Measurements from ENCODE around the gene ERO1B. TPM values are rescaled to one million over a fixed set of nuclear protein-coding genes. Genes with fewer than 3 reads are reported as not detected.

Gene ERO1B
- total and polyA plus RNA-seq, 2 of the 13 experiments (the other 11 are each of a cell fraction or from before 2014, with no cell fraction given) = 1.6 to 2.1 TPM

DNA sequence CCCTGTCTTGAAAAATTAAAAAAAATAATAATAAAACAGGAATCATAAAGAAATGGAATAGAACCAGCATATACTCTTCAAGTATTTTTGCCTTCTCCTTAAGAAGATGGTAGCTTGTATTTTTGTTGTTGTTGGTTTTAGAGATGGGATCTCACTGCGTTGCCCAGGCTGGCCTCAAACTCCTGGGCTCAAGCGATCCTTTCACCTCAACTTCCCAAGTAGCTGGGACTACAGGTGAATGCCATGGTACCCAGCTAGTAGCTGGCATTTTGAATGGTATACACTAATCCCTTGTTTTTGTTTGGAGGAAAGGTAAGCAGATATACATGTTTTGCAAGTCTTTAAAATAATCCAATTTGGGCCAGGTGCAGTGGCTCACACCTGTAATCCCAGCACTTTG is 34.7 kb upstream of the ERO1B start:
- H3K79me2 ChIP-seq (ENCODE audit: insufficient read depth, low read length) = no peaks in the 10 kb centered on the region
- no peaks in the 10 kb centered on the region for H3K36me3 ChIP-seq (replicated peaks in 1 of 2; ENCODE audit: control insufficient read depth in 1 of 2, insufficient read depth in 2 of 2, low read length in 2 of 2)
- H3K9me3 ChIP-seq (ENCODE audit: low read length) = no peaks in the 10 kb centered on the region
- H3K4me2 ChIP-seq (ENCODE audit: low read depth, low read length) = no peak overlapping the region
- ATAC-seq = no peak
- no peaks in the 10 kb centered on the region for H4K20me1 ChIP-seq (ENCODE audit: insufficient read depth, low read length)
- no peak for FAIRE-seq
- 30% methylated on average over 2 of the region's 2 CpGs for WGBS (ENCODE audit: low lambda C conversion rate)
- no TSS peak for BruUV-seq (replicated peaks)
- intact Hi-C loops (cut with micrococcal nuclease; ENCODE audit: unreplicated experiment) = no loop called here
- no peaks in the 10 kb centered on the region for H3K4me1 ChIP-seq (ENCODE audit: insufficient read depth, low read length)
- in situ Hi-C loops (cut with HindIII; ENCODE audit: extremely low pct_ligation_motif_present, low pct_unique_long_range_greater_than_20kb) = no loop called here
- no peaks in the 10 kb centered on the region; a peak in 1 of 5 replicates for H3K27me3 ChIP-seq (ENCODE audit: control insufficient read depth in 1 of 2, insufficient read depth in 2 of 2, low read length in 2 of 2)
- POLR2A ChIA-PET = no interaction called here
- no peak overlapping the region for H3K4me3 ChIP-seq (replicated peaks in 1 of 3; ENCODE audit: insufficient read depth in 1 of 3, low read depth in 2 of 3, low read length in 3 of 3)
- DNase-seq (ENCODE audit: low spot score) = no peak
- no peak overlapping the region for H2AFZ ChIP-seq (ENCODE audit: low read length)
- no peak for TF ChIP-seq SMARCE1 (IDR thresholded peaks at IDR 0.05; ENCODE audit: borderline replicate concordance)
- TF ChIP-seq SP5 (CRISPR knock-in tag; IDR thresholded peaks at IDR 0.05; ENCODE audit: borderline replicate concordance, low read depth) = no peak
- no peak for TF ChIP-seq FOSL2 (CRISPR knock-in tag; IDR thresholded peaks at IDR 0.05)
- no peak for TF ChIP-seq ZNF781 (CRISPR knock-in tag; IDR thresholded peaks at IDR 0.05; ENCODE audit: borderline replicate concordance, not compliant biosample characterization)
- TF ChIP-seq TBP (CRISPR knock-in tag; IDR thresholded peaks at IDR 0.05) = no peak
- TF ChIP-seq, protein P1, sequence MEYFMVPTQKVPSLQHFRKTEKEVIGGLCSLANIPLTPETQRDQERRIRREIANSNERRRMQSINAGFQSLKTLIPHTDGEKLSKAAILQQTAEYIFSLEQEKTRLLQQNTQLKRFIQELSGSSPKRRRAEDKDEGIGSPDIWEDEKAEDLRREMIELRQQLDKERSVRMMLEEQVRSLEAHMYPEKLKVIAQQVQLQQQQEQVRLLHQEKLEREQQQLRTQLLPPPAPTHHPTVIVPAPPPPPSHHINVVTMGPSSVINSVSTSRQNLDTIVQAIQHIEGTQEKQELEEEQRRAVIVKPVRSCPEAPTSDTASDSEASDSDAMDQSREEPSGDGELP (IDR thresholded peaks at IDR 0.05; ENCODE audit: borderline replicate concordance, low read depth) = no peak
- TF ChIP-seq LCORL (IDR thresholded peaks at IDR 0.05) = no peak
- no peak for TF ChIP-seq LCORL (CRISPR knock-in tag; IDR thresholded peaks at IDR 0.05)
- TF ChIP-seq PHF20 (CRISPR knock-in tag; IDR thresholded peaks at IDR 0.05) = no peak
- TF ChIP-seq ZFY (CRISPR knock-in tag; IDR thresholded peaks at IDR 0.05) = no peak
- no peak for TF ChIP-seq KDM4B (CRISPR knock-in tag; IDR thresholded peaks at IDR 0.05)
- no peak for TF ChIP-seq ZNF782 (CRISPR knock-in tag; IDR thresholded peaks at IDR 0.05; ENCODE audit: borderline replicate concordance)
- TF ChIP-seq NR3C1 (CRISPR knock-in tag; IDR thresholded peaks at IDR 0.05) = no peak
- no peak for TF ChIP-seq AKAP8 (CRISPR knock-in tag; IDR thresholded peaks at IDR 0.05)
- no peak for TF ChIP-seq TGIF2 (CRISPR knock-in tag; IDR thresholded peaks at IDR 0.05)
- TF ChIP-seq, protein P2, sequence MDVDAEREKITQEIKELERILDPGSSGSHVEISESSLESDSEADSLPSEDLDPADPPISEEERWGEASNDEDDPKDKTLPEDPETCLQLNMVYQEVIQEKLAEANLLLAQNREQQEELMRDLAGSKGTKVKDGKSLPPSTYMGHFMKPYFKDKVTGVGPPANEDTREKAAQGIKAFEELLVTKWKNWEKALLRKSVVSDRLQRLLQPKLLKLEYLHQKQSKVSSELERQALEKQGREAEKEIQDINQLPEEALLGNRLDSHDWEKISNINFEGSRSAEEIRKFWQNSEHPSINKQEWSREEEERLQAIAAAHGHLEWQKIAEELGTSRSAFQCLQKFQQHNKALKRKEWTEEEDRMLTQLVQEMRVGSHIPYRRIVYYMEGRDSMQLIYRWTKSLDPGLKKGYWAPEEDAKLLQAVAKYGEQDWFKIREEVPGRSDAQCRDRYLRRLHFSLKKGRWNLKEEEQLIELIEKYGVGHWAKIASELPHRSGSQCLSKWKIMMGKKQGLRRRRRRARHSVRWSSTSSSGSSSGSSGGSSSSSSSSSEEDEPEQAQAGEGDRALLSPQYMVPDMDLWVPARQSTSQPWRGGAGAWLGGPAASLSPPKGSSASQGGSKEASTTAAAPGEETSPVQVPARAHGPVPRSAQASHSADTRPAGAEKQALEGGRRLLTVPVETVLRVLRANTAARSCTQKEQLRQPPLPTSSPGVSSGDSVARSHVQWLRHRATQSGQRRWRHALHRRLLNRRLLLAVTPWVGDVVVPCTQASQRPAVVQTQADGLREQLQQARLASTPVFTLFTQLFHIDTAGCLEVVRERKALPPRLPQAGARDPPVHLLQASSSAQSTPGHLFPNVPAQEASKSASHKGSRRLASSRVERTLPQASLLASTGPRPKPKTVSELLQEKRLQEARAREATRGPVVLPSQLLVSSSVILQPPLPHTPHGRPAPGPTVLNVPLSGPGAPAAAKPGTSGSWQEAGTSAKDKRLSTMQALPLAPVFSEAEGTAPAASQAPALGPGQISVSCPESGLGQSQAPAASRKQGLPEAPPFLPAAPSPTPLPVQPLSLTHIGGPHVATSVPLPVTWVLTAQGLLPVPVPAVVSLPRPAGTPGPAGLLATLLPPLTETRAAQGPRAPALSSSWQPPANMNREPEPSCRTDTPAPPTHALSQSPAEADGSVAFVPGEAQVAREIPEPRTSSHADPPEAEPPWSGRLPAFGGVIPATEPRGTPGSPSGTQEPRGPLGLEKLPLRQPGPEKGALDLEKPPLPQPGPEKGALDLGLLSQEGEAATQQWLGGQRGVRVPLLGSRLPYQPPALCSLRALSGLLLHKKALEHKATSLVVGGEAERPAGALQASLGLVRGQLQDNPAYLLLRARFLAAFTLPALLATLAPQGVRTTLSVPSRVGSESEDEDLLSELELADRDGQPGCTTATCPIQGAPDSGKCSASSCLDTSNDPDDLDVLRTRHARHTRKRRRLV (CRISPR knock-in tag; IDR thresholded peaks at IDR 0.05) = no peak
- TF ChIP-seq SMAD1 (CRISPR knock-in tag; IDR thresholded peaks at IDR 0.05; ENCODE audit: borderline replicate concordance, low read depth) = no peak
- no peak overlapping the region for H3K9ac ChIP-seq (ENCODE audit: insufficient read depth, low read depth, low read length)
- CTCF ChIA-PET (ENCODE audit: low intra/inter-chr PET ratio, low total read pairs) = no interaction called here
- no peak overlapping the region for H3K27ac ChIP-seq (ENCODE audit: extremely low read length, insufficient read depth, low read length)
